SK-N-SH (cell line): Measurements from ENCODE around the gene CYSTM1. TPM values are rescaled to one million over a fixed set of nuclear protein-coding genes. Genes with fewer than 3 reads are reported as not detected.
A peak's percentile ranks its signal among the peaks of the same experiment; 100 is the strongest.

Source experiments
- CTCF ChIA-PET: fragments of 300-600, 350-600 bp; formaldehyde crosslinking; extraction: SDS; loops from one replicate; lab custom pipeline; 2021; lab: Yijun Ruan, JAX
- POLR2A ChIA-PET: fragments of 350-600 bp; sonication (Branson Sonifier 250); formaldehyde crosslinking; extraction: SDS; loops from one replicate; lab custom pipeline; 2020; ENCODE audit warnings: antibody characterized with exemption, inconsistent platforms; lab: Yijun Ruan, JAX
- DNase-seq: peaks from one replicate; pipeline ENCODE4 v3.0.0; 2012
- H2AFZ ChIP-seq: fragments of 200-600 bp; sonication (generic); 2 replicates; pipeline ENCODE4 v1.8.1; 2016; ENCODE audit warnings: antibody characterized with exemption, mild to moderate bottlenecking, low read depth
- H3F3A ChIP-seq: fragments of 200-600 bp; sonication (generic); replicated peaks from 2 replicates; pipeline ENCODE3; 2016; ENCODE audit warnings: antibody characterized with exemption, mild to moderate bottlenecking; ENCODE audit not compliant: insufficient read depth
- H3K27ac ChIP-seq, 2 experiments: fragments of 200-500 bp in 1 of 2; fragments of 200-600 bp in 1 of 2; sonication (Bioruptor generic) in 1 of 2; sonication (generic), shearing (Covaris generic) in 1 of 2; 2 replicates each; pipeline versions ENCODE4 v1.5.1 to v1.6.1; 2014 to 2016; ENCODE audit warnings: low read depth in 2 of 2, inconsistent platforms in 1 of 2, low read length in 1 of 2, mild to moderate bottlenecking in 1 of 2, mixed read lengths in 1 of 2
- H3K27me3 ChIP-seq: fragments of 200-600 bp; sonication (generic), shearing (Covaris generic); 2 replicates; pipeline ENCODE4 v1.6.1; 2016; ENCODE audit warnings: mixed run types; ENCODE audit not compliant: insufficient read depth
- H3K36me3 ChIP-seq, 2 experiments: fragments of 200-500 bp in 1 of 2; fragments of 200-600 bp in 1 of 2; sonication (Bioruptor generic) in 1 of 2; sonication (generic) in 1 of 2; replicated peaks in 1 of 2; 2 replicates each; pipeline versions ENCODE3 to v1.5.1; 2014 to 2016; ENCODE audit warnings: low read length in 1 of 2, mild to moderate bottlenecking in 1 of 2; ENCODE audit not compliant: insufficient read depth in 2 of 2, control insufficient read depth in 1 of 2
- H3K4me1 ChIP-seq, 2 experiments: fragments of 200-500 bp in 1 of 2; fragments of 200-600 bp in 1 of 2; sonication (Bioruptor generic) in 1 of 2; sonication (generic), shearing (Covaris generic) in 1 of 2; 2 replicates each; pipeline versions ENCODE4 v1.5.1 to v1.6.1; 2014 to 2016; ENCODE audit warnings: low read depth in 1 of 2, low read length in 1 of 2, mixed run types in 1 of 2; ENCODE audit not compliant: insufficient read depth in 2 of 2, control insufficient read depth in 1 of 2
- H3K4me2 ChIP-seq: fragments of 200-600 bp; sonication (generic), shearing (Covaris generic); 2 replicates; pipeline ENCODE4 v1.6.1; 2017; ENCODE audit warnings: mixed run types
- H3K4me3 ChIP-seq, 2 experiments: fragments of 200-500 bp in 1 of 2; fragments of 200-600 bp in 1 of 2; sonication (Bioruptor generic) in 1 of 2; sonication (generic), shearing (Covaris generic) in 1 of 2; 2 replicates each; pipeline versions ENCODE4 v1.5.1 to v1.8.1; 2014 to 2016; ENCODE audit warnings: low read depth in 2 of 2, inconsistent platforms in 1 of 2, low read length in 1 of 2, mild to moderate bottlenecking in 1 of 2, mixed read lengths in 1 of 2, moderate library complexity in 1 of 2
- H3K79me2 ChIP-seq: fragments of 200-600 bp; sonication (generic); 2 replicates; pipeline ENCODE4 v1.8.1; 2017; ENCODE audit warnings: mild to moderate bottlenecking; ENCODE audit not compliant: insufficient read depth
- H3K9ac ChIP-seq: fragments of 200-600 bp; sonication (generic); 2 replicates; pipeline ENCODE4 v1.6.1; 2017; ENCODE audit warnings: mixed run types
- H3K9me2 ChIP-seq: fragments of 200-600 bp; sonication (generic); 2 replicates; pipeline ENCODE4 v1.6.1; 2017; ENCODE audit warnings: mixed run types
- H3K9me3 ChIP-seq: fragments of 200-600 bp; sonication (generic); 2 replicates; pipeline ENCODE4 v1.6.1; 2017; ENCODE audit warnings: mixed run types, mild to moderate bottlenecking, moderate library complexity
- H4K20me1 ChIP-seq: fragments of 200-600 bp; sonication (generic); 2 replicates; pipeline ENCODE4 v1.6.1; 2017; ENCODE audit warnings: mild to moderate bottlenecking, mixed run types; ENCODE audit not compliant: insufficient read depth
- EP300 ChIP-seq, 2 experiments: IDR thresholded peaks; 2 replicates each; pipeline versions ENCODE4 v1.4.0 to v1.6.1; 2012; ENCODE audit warnings: borderline replicate concordance in 1 of 2, low read depth in 1 of 2, low read length in 1 of 2
- FOSL2 ChIP-seq: IDR thresholded peaks from 2 replicates; pipeline ENCODE4 v1.4.0; 2012; ENCODE audit warnings: low read depth, mild to moderate bottlenecking, moderate library complexity, borderline replicate concordance
- FOXM1 ChIP-seq: IDR thresholded peaks from 2 replicates; pipeline ENCODE4 v1.4.0; 2012; ENCODE audit warnings: low read depth, mild to moderate bottlenecking
- JUND ChIP-seq: IDR thresholded peaks from 2 replicates; pipeline ENCODE4 v1.4.0; 2012
- MEF2A ChIP-seq: IDR thresholded peaks from 2 replicates; pipeline ENCODE4 v1.4.0; 2012; ENCODE audit warnings: low read depth, borderline replicate concordance
- MXI1 ChIP-seq: IDR thresholded peaks from 2 replicates; pipeline ENCODE4 v1.6.1; 2012; ENCODE audit warnings: mild to moderate bottlenecking, low read depth, low read length, improper control_type of control experiment
- NFIC ChIP-seq: IDR thresholded peaks from 2 replicates; pipeline ENCODE4 v1.4.0; 2012; ENCODE audit warnings: borderline replicate concordance
- NRF1 ChIP-seq: IDR thresholded peaks from 2 replicates; pipeline ENCODE4 v1.6.1; 2012; ENCODE audit warnings: low read depth, mild to moderate bottlenecking, low read length
- RAD21 ChIP-seq: IDR thresholded peaks from 2 replicates; pipeline ENCODE4 v1.6.1; 2012; ENCODE audit warnings: mild to moderate bottlenecking, low read length
- SIN3A ChIP-seq: IDR thresholded peaks from 2 replicates; pipeline ENCODE4 v1.6.1; 2012; ENCODE audit warnings: low read depth, mild to moderate bottlenecking, low read length, moderate library complexity, borderline replicate concordance
- TAF1 ChIP-seq: IDR thresholded peaks from 2 replicates; pipeline ENCODE4 v1.6.1; 2012; ENCODE audit warnings: low read depth, mild to moderate bottlenecking, low read length, moderate library complexity, borderline replicate concordance
- TCF12 ChIP-seq: IDR thresholded peaks from 2 replicates; pipeline ENCODE4 v1.4.0; 2012
- TEAD4 ChIP-seq: IDR thresholded peaks from 2 replicates; pipeline ENCODE4 v1.4.0; 2012; ENCODE audit warnings: mild to moderate bottlenecking, borderline replicate concordance; ENCODE audit not compliant: insufficient read depth
- WGBS: methylation state at CpG from one replicate; pipeline ENCODE4 v1.1.6; 2017; ENCODE audit warnings: low lambda C conversion rate; 5-methylcytosine and 5-hydroxymethylcytosine counted together
- polyA plus RNA-seq, 3 experiments: library from polyadenylated mRNA; depleted of rRNA; stranded (reverse); fragments of >200 nt; gene quantifications; 2 replicates each; pipeline ENCODE4 v1.2.3, GENCODE V29; 2012
- TF ChIP-seq, protein P1 (sequence below): IDR thresholded peaks from 2 replicates; pipeline ENCODE4; 2012
- TF ChIP-seq, protein P2 (sequence below): fragments of 150-350 bp; IDR thresholded peaks from 2 replicates; pipeline ENCODE4 v1.6.1; 2017; ENCODE audit warnings: antibody characterized with exemption, low read length, low read depth, borderline replicate concordance
- TF ChIP-seq, protein P3 (sequence below): IDR thresholded peaks from 2 replicates; pipeline ENCODE4 v1.6.1; 2012; ENCODE audit warnings: mild to moderate bottlenecking, low read depth, low read length, moderate library complexity
- TF ChIP-seq, protein P4 (sequence below): IDR thresholded peaks from 2 replicates; pipeline ENCODE4 v1.4.0; 2012; ENCODE audit warnings: low read depth
- TF ChIP-seq, protein P5 (sequence below): IDR thresholded peaks from 2 replicates; pipeline ENCODE4 v1.4.0; 2012; ENCODE audit warnings: low read depth, borderline replicate concordance

Gene CYSTM1
- polyA plus RNA-seq, 1 of the 3 experiments (the other 2 are of a cell fraction): 27.1 TPM

DNA sequence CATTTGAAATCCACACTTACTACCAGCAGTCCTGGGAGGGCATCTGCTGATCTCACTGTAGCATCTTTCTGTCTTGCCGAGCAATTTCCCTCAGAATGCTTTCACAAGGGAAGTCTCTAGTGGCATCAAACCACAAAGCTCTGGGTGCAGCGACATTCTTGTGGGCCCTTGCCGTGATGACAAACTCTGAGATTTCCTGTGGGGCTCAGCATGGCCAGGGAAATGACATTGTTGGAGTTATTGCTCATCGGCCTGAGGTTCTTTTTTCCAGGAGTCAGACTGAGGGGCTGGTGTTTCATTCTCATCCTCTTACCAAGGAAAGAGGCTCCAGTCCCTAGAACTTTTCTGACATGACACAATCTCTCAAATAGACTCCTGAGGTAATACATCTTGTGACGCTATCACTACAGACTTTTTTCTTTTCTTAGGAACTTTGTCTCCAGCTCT, 76.6 kb downstream of the CYSTM1 start:
- H3K4me2 ChIP-seq: peak overlapping the region; percentile 54; the same call in 1 of the 2 replicates
- H3K4me1 ChIP-seq: peaks cover 6 to 18% of the 10 kb centered on the region in 2 experiments
- WGBS: 4% methylated on average over 5 of the region's 5 CpGs
- H3K9me2 ChIP-seq: no peaks in the 10 kb centered on the region
- H3K27me3 ChIP-seq: no peaks in the 10 kb centered on the region
- peaks cover 78% of the 10 kb centered on the region for H3K79me2 ChIP-seq
- no peak overlapping the region for H3K4me3 ChIP-seq
- no peaks in the 10 kb centered on the region for H3K9me3 ChIP-seq
- H4K20me1 ChIP-seq: no peaks in the 10 kb centered on the region
- TF ChIP-seq TCF12 (peak; percentile 82), RAD21 (no peak), MEF2A (peak; percentile 25; the same call in 1 of the 2 replicates), FOSL2 (peak; percentile 75), TEAD4 (peak; percentile 90), EP300 (IDR thresholded peaks at IDR 0.05; ENCODE audit: borderline replicate concordance in 1 of 2, low read depth in 1 of 2, low read length in 1 of 2) (0 out of 4 replicates have a peak, but pooled peaks of 1 of the 2 experiments have one; percentile 73), NRF1 (no peak), NFIC (peak; percentile 53; the same call in 1 of the 2 replicates), SIN3A (peak; percentile 49; the same call in 1 of the 2 replicates), TAF1 (no peak), FOXM1 (peak; percentile 37; the same call in 1 of the 2 replicates), MXI1 (no peak), JUND (peak; percentile 87)
- TF ChIP-seq, protein P1, sequence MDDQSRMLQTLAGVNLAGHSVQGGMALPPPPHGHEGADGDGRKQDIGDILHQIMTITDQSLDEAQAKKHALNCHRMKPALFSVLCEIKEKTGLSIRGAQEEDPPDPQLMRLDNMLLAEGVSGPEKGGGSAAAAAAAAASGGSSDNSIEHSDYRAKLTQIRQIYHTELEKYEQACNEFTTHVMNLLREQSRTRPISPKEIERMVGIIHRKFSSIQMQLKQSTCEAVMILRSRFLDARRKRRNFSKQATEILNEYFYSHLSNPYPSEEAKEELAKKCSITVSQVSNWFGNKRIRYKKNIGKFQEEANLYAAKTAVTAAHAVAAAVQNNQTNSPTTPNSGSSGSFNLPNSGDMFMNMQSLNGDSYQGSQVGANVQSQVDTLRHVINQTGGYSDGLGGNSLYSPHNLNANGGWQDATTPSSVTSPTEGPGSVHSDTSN: peak; percentile 76
- TF ChIP-seq, protein P2, sequence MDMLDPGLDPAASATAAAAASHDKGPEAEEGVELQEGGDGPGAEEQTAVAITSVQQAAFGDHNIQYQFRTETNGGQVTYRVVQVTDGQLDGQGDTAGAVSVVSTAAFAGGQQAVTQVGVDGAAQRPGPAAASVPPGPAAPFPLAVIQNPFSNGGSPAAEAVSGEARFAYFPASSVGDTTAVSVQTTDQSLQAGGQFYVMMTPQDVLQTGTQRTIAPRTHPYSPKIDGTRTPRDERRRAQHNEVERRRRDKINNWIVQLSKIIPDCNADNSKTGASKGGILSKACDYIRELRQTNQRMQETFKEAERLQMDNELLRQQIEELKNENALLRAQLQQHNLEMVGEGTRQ: no peak
- TF ChIP-seq, protein P3, sequence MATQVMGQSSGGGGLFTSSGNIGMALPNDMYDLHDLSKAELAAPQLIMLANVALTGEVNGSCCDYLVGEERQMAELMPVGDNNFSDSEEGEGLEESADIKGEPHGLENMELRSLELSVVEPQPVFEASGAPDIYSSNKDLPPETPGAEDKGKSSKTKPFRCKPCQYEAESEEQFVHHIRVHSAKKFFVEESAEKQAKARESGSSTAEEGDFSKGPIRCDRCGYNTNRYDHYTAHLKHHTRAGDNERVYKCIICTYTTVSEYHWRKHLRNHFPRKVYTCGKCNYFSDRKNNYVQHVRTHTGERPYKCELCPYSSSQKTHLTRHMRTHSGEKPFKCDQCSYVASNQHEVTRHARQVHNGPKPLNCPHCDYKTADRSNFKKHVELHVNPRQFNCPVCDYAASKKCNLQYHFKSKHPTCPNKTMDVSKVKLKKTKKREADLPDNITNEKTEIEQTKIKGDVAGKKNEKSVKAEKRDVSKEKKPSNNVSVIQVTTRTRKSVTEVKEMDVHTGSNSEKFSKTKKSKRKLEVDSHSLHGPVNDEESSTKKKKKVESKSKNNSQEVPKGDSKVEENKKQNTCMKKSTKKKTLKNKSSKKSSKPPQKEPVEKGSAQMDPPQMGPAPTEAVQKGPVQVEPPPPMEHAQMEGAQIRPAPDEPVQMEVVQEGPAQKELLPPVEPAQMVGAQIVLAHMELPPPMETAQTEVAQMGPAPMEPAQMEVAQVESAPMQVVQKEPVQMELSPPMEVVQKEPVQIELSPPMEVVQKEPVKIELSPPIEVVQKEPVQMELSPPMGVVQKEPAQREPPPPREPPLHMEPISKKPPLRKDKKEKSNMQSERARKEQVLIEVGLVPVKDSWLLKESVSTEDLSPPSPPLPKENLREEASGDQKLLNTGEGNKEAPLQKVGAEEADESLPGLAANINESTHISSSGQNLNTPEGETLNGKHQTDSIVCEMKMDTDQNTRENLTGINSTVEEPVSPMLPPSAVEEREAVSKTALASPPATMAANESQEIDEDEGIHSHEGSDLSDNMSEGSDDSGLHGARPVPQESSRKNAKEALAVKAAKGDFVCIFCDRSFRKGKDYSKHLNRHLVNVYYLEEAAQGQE: 0 out of 2 replicates have a peak, but pooled peaks have one; percentile 51
- TF ChIP-seq, protein P4, sequence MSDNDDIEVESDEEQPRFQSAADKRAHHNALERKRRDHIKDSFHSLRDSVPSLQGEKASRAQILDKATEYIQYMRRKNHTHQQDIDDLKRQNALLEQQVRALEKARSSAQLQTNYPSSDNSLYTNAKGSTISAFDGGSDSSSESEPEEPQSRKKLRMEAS: 0 out of 2 replicates have a peak, but pooled peaks have one; percentile 34
- TF ChIP-seq, protein P5, sequence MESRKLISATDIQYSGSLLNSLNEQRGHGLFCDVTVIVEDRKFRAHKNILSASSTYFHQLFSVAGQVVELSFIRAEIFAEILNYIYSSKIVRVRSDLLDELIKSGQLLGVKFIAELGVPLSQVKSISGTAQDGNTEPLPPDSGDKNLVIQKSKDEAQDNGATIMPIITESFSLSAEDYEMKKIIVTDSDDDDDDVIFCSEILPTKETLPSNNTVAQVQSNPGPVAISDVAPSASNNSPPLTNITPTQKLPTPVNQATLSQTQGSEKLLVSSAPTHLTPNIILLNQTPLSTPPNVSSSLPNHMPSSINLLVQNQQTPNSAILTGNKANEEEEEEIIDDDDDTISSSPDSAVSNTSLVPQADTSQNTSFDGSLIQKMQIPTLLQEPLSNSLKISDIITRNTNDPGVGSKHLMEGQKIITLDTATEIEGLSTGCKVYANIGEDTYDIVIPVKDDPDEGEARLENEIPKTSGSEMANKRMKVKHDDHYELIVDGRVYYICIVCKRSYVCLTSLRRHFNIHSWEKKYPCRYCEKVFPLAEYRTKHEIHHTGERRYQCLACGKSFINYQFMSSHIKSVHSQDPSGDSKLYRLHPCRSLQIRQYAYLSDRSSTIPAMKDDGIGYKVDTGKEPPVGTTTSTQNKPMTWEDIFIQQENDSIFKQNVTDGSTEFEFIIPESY: no peak
- H3K36me3 ChIP-seq: peaks cover 0 to 9% of the 10 kb centered on the region in 2 experiments
- ChIA-PET CTCF (interaction anchor here (1.1 to 4.4 kb wide), 3 partner anchors 95 to 100 kb away, joined by 4 to 24 read pairs (median 10); partner anchors contain the start of gene HBEGF), POLR2A (no interaction called here)
- H3F3A ChIP-seq: peaks cover 48% of the 10 kb centered on the region
- peak overlapping the region in 1 of 2 experiments; percentile 96; a peak in 2 of 4 replicates for H3K27ac ChIP-seq
- H2AFZ ChIP-seq: no peak overlapping the region
- H3K9ac ChIP-seq: peak overlapping the region; percentile 58; the same call in 1 of the 2 replicates
- DNase-seq: no peak
